COR-L47 (cell line): Measurements from ENCODE around the gene DOK1.

Experiments used
- DNase-seq: peaks from one replicate; lab custom pipeline; 2025; lab: John Stamatoyannopoulos, UW

The DOK1 gene

DNA sequence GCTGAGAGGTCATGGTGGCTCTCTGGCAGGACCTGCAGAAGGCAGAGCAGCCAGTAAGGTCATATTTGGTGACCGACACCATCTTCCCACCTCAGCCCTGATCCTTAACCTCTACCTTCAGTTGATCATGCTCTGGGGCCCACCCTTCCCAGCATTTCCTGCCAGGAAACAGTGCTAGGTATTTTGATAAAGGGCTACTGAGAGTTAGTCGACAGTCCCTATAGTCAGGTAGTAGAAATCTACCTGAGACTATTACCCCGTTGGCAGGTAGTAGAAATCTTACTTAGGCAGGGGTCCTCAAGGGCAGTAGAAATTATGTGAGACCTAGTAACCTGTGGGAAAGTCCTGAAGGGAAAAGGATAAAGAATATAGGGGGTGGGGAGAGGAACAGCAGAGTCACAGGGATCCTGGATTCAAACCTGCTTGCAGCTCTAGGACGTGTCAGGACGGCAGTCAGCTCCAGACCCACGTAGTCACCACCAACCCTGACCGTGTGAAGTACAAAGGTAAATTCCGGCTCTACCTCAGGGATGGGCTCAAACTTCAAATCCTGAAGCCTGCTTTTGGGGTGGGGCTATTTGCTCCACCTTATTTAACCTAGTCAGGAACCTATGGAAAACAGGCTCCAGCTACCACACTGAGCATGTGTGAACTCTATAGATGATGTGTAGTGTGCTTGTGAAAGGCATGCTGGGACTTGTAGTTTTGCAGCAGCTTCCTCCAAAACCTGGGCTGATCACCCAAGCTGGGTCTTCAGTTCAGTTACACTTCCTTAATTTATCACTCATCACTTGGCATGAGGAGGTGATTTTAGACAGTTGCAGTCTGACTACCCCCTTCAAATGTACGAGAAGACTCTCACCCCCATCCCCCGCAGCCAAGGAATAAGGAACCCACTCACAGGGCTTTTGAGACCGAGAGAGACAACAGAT, 28.5 kb upstream of the DOK1 start, which contains the start of gene DQX1:
DQX1 (minus strand) TSS at position 515 of the 932 bp plus-strand sequence; CDS start at position 13, 502 bp downstream.
- DNase-seq = no peak

DNA sequence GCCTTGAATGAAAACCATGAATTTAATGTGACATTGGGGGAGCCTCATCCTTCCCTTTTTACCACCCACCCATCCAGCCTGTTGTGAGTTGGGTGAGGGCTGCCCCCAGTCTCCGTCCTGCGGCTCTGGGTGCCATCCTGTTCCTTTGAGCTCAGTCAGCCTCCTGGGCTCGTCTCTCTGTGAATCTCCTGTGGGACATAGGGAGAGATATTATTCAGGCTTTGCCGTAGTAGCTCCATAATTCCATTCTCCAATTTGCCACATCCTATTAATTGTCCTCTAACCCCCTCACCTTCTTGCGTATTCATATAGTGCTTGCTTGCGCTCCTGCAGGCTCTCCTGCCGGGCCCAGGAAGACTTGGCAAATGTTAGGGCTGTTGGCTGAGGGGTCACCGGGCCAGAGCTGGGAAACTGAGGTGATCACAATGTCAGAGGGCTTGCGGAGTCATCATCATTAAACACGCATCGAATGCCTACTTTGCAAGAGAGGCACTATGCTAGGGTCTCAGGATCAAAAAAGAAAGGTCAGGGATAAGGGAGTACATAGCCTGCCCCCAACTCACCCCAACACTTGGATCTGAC, 27.8 kb upstream of the DOK1 start:
- no peak for DNase-seq

DNA sequence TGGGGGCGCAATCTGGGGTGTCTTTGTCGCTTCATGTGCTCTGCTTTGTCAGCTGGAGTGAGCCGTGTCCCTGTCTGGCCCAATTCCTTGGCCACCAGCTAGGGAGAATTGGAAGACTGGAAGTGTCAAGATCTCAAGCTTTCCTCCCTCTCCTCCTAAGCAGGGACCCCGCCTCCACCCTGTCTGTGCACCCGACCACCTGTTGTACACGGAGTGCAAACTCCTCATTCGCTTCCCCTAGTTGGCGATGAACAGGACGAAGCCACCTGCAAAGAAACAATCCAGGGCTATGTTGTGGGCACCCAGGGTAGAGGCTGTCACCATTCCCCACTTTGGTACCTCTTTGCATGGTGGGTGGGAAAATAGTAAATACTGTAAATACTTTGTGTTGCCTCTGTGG, 26.8 kb upstream of the DOK1 start:
- no peak for DNase-seq

DNA sequence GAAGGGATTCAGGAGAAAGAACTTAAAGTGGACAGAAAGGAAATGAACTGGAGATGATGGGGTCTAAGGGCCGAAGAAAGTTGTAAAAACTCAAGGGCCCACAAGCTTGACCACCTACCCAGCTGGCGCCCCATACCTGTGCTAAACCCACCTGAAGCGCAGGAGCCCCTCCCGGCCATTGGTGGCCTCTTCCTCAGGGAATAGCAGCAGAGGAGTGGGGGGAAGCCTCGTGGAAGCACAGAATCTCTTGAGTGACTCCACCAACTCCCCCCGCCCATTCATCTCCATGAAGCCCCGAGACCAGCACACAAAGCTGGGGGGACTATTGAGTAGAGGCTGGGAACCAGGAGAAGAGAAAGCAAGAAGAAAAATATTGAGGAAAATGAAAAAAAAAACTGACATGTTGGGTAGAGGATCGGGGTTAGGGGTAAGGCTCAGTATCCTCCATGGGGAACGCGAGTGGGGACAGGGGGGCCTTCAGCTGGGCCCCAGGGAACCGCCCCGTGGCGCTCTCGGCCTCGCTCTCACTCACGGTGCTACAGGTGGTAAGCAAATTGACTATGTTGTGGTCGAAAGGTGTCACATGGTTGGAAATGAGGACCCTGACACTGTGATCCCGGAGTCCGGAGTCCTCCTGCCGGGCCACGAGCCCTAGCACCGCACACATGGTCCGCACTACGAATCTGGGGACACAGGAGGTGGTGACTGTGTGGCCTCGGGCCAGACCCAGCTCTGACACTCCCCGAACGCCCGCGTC, 25.7 kb upstream of the DOK1 start:
- DNase-seq = no peak

DNA sequence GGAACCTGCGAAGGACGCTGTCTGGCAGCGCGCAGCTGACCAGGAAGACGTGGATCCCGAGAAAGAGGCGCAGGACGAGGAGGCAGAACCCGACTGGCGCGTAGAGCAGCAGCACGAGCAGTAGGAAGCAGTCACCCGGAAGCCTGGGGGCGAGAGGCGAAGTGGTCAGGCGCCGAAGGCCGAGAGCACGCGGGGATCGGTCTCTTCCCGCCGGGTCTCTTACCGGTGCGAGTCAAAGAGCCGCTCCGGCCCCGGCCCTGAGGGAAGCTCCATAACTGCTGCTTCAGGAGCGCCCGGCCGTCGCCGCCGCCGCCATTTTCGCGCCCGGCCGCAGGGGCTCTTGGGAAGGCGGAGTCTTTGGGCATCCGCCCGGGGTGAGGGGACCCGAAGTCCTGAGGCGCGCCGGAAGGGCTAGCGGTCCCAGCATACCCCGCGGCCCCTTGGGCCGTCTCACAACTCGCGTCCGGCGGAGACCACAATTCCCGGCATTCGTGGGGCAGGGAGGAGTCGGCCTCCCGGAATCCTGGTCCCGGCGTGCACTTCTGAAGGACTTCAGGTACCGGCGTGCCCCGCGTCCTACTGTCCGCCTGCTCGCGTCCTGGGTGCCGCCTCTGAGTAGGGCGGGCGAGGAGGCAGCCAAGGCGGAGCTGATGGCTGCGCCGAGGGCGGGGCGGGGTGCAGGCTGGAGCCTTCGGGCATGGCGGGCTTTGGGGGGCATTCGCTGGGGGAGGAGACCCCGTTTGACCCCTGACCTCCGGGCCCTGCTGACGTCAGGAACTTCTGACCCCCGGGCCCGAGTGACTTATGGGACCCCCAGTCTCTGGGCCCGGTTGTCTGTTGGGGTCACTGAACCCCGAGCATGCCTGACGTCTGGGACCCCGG, 24.9 kb upstream of the DOK1 start, which contains the start of the genes AUP1 and HTRA2:
AUP1 (minus strand) TSS at position 350 of the 882 bp plus-strand sequence; CDS start at position 273, 77 bp downstream.
HTRA2 (plus strand) TSS at position 577 of the 882 bp plus-strand sequence; CDS start at position 651, 74 bp downstream.
- DNase-seq = peak; percentile 98

DNA sequence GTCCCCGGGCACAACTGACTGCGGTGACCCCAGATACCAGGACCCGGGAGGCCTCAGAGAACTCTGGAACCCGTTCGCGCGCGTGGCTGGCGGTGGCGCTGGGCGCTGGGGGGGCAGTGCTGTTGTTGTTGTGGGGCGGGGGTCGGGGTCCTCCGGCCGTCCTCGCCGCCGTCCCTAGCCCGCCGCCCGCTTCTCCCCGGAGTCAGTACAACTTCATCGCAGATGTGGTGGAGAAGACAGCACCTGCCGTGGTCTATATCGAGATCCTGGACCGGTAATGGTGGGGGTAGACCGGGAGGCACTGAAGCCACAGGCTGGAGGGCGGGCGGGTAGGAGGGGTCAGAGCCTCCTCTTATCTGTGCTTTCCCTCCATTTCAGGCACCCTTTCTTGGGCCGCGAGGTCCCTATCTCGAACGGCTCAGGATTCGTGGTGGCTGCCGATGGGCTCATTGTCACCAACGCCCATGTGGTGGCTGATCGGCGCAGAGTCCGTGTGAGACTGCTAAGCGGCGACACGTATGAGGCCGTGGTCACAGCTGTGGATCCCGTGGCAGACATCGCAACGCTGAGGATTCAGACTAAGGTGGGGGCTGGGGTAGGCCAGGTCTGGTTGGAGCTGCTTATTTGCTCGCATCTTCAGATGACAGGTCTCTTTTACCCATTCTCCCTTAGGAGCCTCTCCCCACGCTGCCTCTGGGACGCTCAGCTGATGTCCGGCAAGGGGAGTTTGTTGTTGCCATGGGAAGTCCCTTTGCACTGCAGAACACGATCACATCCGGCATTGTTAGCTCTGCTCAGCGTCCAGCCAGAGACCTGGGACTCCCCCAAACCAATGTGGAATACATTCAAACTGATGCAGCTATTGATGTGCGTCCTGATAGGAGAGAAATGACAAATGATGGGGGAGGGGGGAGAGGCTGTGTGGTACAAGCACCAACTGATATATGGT, 24.0 kb upstream of the DOK1 start:
- peak; percentile 25 for DNase-seq

DNA sequence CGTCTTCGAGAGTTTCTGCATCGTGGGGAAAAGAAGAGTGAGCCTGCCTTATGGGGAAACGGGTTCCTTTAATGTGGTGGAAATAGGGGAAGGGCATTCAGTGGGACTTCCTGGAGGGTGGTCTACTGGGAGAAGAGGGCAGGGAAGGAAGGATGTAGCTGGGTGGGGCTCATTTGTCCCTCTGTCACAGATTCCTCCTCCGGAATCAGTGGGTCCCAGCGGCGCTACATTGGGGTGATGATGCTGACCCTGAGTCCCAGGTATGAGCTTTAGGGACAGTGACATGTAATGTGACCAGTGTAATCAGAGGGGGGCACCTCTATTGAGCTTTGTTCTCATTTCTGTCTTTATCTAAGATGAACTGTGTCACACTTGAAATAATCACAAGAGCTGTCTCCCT, 22.9 kb upstream of the DOK1 start:
- DNase-seq = no peak

DNA sequence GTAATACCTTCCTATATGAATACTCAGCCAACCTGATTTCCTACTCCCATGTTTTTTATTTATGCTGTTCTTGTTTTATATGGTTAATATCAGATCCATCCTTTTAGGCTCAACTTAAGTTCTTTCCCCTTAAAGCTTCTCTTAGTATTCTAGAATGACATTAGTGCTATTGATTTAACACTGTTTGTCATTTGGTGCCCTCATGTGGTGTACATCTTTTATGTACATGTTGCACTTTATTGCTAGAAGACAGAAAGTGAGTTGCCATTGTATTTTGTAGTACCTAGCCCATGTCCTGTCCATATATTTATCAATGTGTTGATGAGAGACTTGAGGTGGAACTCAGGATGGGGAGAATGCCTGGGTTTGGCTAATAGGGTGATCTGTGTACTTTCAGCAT, 22.3 kb upstream of the DOK1 start:
- no peak for DNase-seq

DNA sequence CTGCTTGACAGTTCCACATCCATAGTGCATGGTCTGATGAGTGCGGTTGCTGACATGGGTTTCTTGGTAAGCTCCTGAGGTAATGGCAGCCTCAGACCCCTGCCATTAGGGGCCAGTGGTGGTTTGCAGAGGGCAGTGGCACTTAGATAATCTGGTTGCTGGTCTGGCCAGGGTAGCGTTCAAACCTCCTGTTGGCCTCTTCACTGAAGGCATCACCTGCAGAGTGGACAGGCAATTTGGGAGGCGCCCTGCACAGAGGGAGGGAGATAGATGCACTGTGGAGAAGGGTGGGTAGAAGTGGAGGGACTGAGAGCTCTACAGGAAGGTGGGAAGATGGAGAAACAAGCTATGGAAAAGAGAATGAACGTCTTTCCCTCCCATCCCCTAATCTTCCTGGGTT, 21.1 kb upstream of the DOK1 start:
- DNase-seq = no peak

DNA sequence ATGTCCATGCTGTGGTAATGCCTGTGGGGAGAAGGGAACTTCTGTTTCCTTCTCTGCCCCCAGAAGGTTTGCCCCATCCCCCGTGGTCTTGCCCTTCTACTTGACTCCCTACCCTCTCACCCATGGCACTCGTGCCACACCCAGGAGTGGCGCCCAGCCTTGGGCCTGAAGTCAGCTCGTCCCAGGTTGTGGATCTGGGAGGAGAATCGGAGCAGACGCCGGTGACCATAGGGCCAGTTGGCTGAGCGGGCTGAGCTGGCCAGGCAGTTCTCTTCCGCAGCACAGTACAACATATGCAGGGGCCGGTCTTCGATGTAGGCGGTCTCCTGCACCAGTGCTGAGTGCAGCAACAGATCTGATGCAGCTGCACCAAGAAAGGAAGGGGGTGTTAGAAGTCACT, 20.1 kb upstream of the DOK1 start:
- no peak for DNase-seq

DNA sequence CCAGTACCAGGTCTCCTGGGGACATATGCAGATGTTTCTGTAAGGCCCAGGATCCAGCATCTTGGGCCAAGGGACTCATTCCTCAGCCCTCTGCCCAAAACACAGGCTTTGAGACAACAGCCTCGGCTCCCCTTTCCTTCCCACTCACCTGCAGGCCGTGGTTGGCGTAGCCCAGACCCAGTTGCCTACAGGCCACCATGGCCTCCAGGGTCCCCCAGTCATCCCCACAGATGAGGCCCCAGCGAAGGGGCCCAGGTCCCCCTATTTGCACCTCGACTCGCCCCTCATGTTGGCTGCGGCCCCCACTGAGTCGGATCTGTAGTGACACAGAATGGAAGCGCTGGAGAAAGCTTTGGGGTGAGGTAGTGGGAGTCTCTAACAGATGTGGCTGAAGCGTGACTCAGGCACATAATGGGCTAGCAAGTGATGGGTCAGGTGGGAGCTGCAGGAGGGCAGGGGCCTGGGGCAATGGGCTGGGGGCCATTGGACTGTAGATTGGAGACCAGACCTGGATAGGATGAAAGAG, 19.0 kb upstream of the DOK1 start:
- DNase-seq = no peak

DNA sequence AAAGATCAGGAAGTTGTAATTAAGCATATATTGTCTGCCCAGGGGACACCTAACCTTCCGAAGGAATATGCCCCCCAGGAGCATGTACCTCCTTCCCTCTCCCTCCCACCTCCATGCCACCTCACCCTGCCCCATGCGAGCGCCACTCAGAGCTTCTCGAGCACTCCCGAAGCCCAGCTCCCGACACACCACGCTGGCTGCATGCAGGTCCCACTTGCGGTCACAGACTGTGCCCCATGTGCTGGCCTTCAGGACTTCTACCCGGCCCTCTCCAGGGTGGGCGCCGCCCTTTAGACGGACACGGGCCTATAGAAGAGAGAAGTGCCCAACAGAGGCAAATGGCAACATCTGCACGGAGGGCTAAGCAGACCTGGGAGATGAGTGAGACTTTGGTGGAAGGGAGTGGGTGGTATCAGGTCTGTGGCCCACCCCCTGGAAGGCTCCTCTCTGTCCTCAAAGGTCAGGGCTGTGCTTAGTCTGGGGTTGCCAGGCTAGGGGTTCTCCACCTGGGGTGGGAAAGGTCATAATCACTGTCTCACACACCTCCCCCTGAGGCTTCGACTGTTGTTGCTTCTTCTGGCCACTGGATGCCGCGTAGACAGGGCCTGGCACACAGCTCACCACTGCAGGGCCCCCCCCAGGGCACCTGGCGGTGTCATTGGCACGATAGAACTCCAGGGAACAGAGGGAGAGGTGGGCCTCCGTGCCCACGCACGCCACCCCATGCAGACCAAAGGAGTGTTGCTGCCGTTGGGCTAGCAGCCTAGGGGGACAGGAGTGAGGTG, 18.2 kb upstream of the DOK1 start:
- no peak for DNase-seq

DNA sequence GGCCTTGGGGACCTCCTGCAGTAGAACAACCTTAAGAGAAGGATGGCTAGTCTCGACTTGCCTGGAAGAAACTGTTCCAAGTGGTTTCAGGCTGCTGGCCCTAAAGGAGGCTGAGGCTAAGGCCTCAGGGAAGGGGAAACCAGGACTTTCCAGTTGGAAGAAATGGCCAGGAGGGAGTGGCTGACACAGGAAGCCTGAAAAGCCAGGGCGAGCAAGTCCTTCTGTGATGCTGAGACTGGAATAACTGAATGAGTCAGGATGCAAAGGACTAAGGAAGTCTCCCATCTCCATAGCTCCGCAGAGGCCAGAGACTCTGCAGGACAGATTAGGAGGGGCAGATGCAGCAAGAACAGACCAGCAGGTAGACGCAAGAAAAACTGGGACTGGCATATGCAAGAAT, 17.4 kb upstream of the DOK1 start:
- no peak for DNase-seq

DNA sequence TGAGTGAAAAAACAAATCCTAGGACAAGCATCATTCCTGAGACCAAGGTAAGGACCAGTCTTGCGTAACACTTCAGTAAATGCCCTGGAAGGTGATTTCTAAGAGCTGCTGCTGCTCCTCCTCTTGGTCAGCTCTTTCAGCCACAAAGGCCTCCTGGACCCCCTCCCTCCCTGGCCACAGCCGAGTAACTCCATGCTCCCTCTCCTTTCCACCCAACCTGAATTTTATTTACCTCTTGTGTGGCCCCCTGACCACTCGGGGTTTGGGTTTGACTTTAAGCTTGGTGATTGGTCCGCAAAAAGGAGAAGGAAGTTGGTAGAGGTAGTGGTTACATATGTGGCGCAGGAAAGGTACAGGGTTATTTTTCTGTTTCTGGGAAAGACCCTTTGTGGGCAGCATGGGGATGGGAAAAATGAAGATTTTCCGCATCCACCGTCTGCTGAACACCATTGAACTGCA, 15.6 kb upstream of the DOK1 start:
- DNase-seq = no peak

DNA sequence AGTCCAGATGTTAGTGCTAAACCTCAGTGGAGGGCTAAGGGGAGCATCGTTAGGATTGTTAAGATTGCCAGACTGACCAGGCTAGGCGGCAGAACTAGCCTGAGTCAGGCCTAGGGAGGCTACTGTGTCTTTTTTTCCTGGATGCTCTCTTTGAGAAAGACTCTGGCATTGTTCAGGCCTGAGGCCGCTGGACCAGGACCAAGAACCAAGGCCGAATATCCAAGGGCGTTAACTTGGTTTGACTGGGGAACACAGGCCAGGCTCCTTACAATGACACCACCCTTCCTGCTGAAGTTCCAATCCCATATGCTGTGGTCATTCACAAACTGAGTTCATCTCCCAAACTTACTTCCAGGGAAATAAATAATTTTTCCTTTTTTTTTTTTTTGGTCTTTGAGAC, 14.2 kb upstream of the DOK1 start:
- DNase-seq = no peak

DNA sequence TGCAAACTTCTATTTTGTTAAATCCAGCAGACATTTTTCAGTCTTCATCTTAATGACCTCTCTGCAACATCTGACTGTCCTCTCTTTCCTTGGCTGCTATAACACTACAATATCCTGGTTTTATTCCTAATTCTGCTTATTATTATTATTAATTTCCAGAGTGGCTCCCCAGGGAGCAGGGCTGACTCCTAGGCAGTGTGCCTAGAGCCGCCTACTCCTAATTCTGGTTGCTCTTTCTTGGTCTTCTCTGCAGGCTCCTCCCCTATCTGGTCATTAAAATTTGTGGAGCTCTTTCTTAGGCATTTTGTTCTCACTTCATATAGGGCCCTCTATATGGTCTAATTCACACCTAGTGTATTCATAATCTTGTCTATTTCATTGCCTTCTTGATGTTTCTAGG, 11.5 kb upstream of the DOK1 start:
- no peak for DNase-seq

DNA sequence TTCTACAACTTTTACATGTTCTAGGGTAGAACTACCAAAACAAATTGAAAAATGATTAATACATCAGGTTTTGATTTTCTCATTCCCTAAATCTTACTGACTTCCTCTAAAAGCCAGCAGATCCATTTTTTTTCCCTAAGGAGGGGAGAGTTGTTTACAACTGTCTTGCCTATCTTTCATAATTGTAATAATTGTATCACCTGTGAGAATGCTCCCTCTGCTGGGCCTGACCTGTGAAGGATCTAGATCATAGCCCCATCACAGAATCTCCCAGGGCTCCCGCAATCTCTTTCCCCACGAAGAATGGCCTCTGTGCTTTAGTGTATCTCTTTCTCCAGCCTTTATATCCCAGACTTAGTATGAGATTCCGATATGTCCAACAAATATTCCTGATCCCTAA, 9.9 kb upstream of the DOK1 start:
- no peak for DNase-seq

DNA sequence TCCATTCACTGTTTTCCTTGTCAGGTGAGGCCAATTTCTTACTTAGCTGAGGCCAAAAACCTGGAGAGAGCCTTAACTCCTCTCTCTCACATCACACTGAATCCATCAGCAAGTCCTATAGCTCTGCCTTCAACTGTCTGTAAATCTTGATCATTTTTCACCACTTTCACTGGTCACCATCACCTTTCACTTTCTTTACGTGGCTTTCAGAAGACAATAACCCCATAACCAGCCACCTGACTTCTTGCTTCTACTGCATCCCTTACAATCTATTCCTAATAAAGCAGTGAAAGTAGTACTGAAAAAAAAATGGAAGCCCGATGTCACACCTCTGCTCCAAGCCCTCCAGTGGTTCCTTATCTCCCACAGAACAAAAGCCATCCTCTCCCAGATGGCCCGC, 8.5 kb upstream of the DOK1 start:
- DNase-seq = no peak

DNA sequence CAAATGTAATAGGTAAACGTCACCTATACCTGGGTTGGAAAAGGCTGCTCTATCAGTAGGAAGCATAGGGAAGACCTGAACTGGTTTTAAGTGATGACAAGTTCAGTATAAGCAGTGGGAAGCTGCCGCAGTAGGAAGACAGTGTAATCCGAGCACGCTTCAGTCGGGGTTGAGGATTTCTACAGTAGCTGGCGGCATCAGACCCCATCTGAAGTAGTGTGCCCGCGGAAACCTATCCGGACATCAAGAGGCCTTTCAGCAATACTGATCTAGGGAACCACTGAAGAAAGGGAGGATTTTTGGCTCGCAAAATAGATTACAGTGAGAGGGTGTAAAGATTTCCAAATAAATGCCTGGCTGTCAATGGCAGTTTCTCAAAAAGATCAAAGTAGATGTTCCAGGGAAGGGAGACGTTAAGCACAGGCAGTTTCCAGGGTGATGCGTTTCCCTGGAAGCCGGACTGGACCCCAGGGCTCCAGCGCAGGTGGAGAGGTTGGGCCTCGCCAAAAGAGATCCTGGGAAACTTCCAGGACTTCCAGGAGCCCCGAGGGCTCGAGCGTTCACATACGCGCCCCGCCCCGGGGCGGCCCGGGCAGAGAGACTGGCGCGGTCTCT, 6.1 kb upstream of the DOK1 start:
- DNase-seq = peak; percentile 49
